Keratinocyte (primary cell): ENCODE data around the gene ARHGEF28. TPM values are rescaled to one million over a fixed set of nuclear protein-coding genes. Genes with fewer than 3 reads are reported as not detected.

Experiments
- DNase-seq: peaks from one replicate; pipeline ENCODE4 v3.0.0-alpha.2; 2011; ENCODE audit warnings: low read depth, missing footprints, low spot score
- FAIRE-seq: peaks from 2 replicates; lab custom pipeline; 2011; peaks lifted over from hg19 to GRCh38; lab: Jason Lieb, UNC
- H2AFZ ChIP-seq: 2 replicates; pipeline ENCODE4 v1.6.0; 2012; ENCODE audit warnings: low read length, control low read depth, inconsistent platforms; ENCODE audit not compliant: control insufficient read depth
- H3K27ac ChIP-seq: 2 replicates; pipeline ENCODE4 v1.5.1; 2011; ENCODE audit warnings: low read length; ENCODE audit not compliant: control insufficient read depth, insufficient read depth
- H3K27me3 ChIP-seq: 3 replicates; pipeline ENCODE4 v1.6.0; 2011; ENCODE audit warnings: low read length; ENCODE audit not compliant: control insufficient read depth, insufficient read depth; ENCODE audit errors: extremely low read depth
- H3K36me3 ChIP-seq, 2 experiments: 2 replicates in 1 of 2; 3 replicates in 1 of 2; pipeline ENCODE4 v1.5.1; 2011; ENCODE audit warnings: low read length in 2 of 2, mild to moderate bottlenecking in 1 of 2; ENCODE audit not compliant: control insufficient read depth in 2 of 2, insufficient read depth in 2 of 2; ENCODE audit errors: extremely low read depth in 1 of 2
- H3K4me1 ChIP-seq: 3 replicates; pipeline ENCODE4 v1.5.1; 2011; ENCODE audit warnings: low read length; ENCODE audit not compliant: control insufficient read depth, insufficient read depth; ENCODE audit errors: extremely low read depth
- H3K4me2 ChIP-seq: 3 replicates; pipeline ENCODE4 v1.6.0; 2011; ENCODE audit warnings: low read depth, low read length; ENCODE audit not compliant: control insufficient read depth, insufficient read depth; ENCODE audit errors: extremely low read depth
- H3K4me3 ChIP-seq, 3 experiments: fragments of 200-600 bp in 1 of 3; sonication (generic) in 1 of 3; 2 replicates in 2 of 3; 3 replicates in 1 of 3; pipeline ENCODE4 v1.5.1; 2011 to 2016; ENCODE audit warnings: low read length in 3 of 3, mild to moderate bottlenecking in 3 of 3, control low read depth in 2 of 3, inconsistent platforms in 1 of 3, low read depth in 1 of 3, mixed read lengths in 1 of 3, mixed run types in 1 of 3, moderate library complexity in 1 of 3; ENCODE audit not compliant: control insufficient read depth in 2 of 3, insufficient read depth in 2 of 3; ENCODE audit errors: extremely low read depth in 1 of 3
- H3K79me2 ChIP-seq: 2 replicates; pipeline ENCODE4 v1.6.0; 2012; ENCODE audit warnings: low read length; ENCODE audit not compliant: control insufficient read depth, insufficient read depth
- H3K9ac ChIP-seq: 3 replicates; pipeline ENCODE4 v1.6.0; 2011; ENCODE audit warnings: low read length; ENCODE audit not compliant: control insufficient read depth, insufficient read depth; ENCODE audit errors: extremely low read depth
- H3K9me1 ChIP-seq: 3 replicates; pipeline ENCODE4 v1.6.0; 2011; ENCODE audit warnings: low read length; ENCODE audit not compliant: control insufficient read depth, insufficient read depth; ENCODE audit errors: extremely low read depth
- H3K9me3 ChIP-seq: 2 replicates; pipeline ENCODE4 v1.5.1; 2012; ENCODE audit warnings: low read depth, low read length; ENCODE audit not compliant: control insufficient read depth
- H4K20me1 ChIP-seq: 3 replicates; pipeline ENCODE4 v1.6.0; 2011; ENCODE audit warnings: low read length; ENCODE audit not compliant: control insufficient read depth, insufficient read depth; ENCODE audit errors: extremely low read depth
- EZH2 ChIP-seq: IDR thresholded peaks from one replicate; pipeline ENCODE4 v1.6.1; 2012; ENCODE audit warnings: inconsistent platforms, mild to moderate bottlenecking, low read length, moderate library complexity
- dilution Hi-C: fragments of 300-500 bp; cut with MboI; formaldehyde crosslinking; loops from one replicate; pipeline ENCODE4 v1.7.0; 2020; ENCODE audit warnings: low sequenced_read_pairs; ENCODE audit not compliant: extremely low pct_ligation_motif_present
- polyA plus RNA-seq, 5 experiments: library from polyadenylated mRNA; depleted of rRNA in 3 of 5; stranded (reverse) in 3 of 5; stranded (forward) in 1 of 5; unstranded in 1 of 5; fragments of >200 nt; gene quantifications; 1 replicate in 1 of 5; 2 replicates in 3 of 5; 3 replicates in 1 of 5; pipeline versions ENCODE4 v1.2.1 to v1.2.3, GENCODE V29; 2011 to 2012; ENCODE audit warnings: missing spikeins in 2 of 5, low read depth in 1 of 5, low replicate concordance in 1 of 5
- TF ChIP-seq, protein P1 (sequence below), 3 experiments: IDR thresholded peaks in 1 of 3; conservative IDR thresholded peaks in 1 of 3; optimal IDR thresholded peaks in 1 of 3; 2 replicates in 2 of 3; 3 replicates in 1 of 3; pipeline versions ENCODE3 to v1.5.1; 2011; ENCODE audit warnings: low read length in 3 of 3, mild to moderate bottlenecking in 3 of 3, moderate library complexity in 2 of 3, control low read depth in 1 of 3, inconsistent platforms in 1 of 3; ENCODE audit not compliant: insufficient read depth in 2 of 3; ENCODE audit errors: extremely low read depth in 1 of 3

Gene ARHGEF28
- polyA plus RNA-seq, 1 donor (not counting 4 experiments of a cell fraction or from before 2014, with no cell fraction given), result 31.6 TPM

DNA sequence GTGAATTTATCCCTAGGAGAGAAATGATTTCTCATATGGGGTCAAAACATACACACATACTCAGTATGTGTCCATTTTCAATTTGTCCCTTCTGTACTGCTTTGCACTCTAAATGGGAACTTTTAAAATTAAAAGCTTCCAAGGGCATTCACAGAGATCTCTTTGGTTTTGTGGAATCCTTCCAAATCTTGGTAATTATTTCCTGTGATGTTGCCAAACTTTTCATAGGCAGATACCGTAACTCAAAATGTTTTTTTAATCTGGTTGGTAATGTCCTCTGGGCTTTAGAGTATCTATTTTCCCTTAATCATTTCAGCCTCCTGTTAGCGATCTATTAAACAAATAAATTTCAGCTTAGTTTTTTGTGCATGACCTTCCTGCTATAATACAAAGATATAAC is 282.4 kb downstream of the ARHGEF28 start:
- Histone ChIP-seq H3K4me2 (no peak overlapping the region), H4K20me1 (no peaks in the 10 kb centered on the region), H3K36me3 (peaks cover 21 to 38% of the 10 kb centered on the region in 2 experiments), H3K9me3 (no peaks in the 10 kb centered on the region), H3K4me1 (peaks cover 7% of the 10 kb centered on the region), H3K9me1 (no peaks in the 10 kb centered on the region), H3K79me2 (no peaks in the 10 kb centered on the region), H2AFZ (no peak overlapping the region), H3K27ac (no peak overlapping the region), H3K27me3 (no peaks in the 10 kb centered on the region), H3K9ac (no peak overlapping the region), H3K4me3 (no peak overlapping the region)
- no peak for DNase-seq
- dilution Hi-C loops, result no loop called here
- TF ChIP-seq EZH2, result no peak
- TF ChIP-seq, protein P1, sequence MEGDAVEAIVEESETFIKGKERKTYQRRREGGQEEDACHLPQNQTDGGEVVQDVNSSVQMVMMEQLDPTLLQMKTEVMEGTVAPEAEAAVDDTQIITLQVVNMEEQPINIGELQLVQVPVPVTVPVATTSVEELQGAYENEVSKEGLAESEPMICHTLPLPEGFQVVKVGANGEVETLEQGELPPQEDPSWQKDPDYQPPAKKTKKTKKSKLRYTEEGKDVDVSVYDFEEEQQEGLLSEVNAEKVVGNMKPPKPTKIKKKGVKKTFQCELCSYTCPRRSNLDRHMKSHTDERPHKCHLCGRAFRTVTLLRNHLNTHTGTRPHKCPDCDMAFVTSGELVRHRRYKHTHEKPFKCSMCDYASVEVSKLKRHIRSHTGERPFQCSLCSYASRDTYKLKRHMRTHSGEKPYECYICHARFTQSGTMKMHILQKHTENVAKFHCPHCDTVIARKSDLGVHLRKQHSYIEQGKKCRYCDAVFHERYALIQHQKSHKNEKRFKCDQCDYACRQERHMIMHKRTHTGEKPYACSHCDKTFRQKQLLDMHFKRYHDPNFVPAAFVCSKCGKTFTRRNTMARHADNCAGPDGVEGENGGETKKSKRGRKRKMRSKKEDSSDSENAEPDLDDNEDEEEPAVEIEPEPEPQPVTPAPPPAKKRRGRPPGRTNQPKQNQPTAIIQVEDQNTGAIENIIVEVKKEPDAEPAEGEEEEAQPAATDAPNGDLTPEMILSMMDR (optimal IDR thresholded peaks at IDR 0.05 in 1 of 3, IDR thresholded peaks at IDR 0.05 in 1 of 3, conservative IDR thresholded peaks at IDR 0.05 in 1 of 3; ENCODE audit: extremely low read depth in 1 of 3, insufficient read depth in 2 of 3, low read length in 3 of 3), result no peak
- no peak for FAIRE-seq

DNA sequence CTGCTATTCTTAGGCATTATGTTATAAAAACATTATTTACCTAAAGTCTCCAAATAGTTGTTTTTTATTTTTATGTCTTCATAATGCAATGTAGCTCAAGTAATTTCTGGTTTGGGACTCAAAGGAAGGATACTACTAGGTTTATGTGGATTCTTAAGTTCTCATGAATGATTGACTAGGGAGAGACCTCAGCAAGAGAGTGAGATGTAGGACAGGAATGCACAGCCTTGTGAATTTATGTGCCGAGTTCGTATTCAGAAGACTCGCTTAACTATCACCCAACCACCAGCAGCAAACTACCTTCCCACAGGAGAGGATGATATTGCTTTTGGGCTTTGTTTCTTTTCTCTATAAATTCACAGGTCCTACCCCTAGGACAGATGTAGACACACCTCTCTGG is 282.9 kb downstream of the ARHGEF28 start:
- Histone ChIP-seq H3K27me3 (no peaks in the 10 kb centered on the region), H3K9me3 (no peaks in the 10 kb centered on the region), H4K20me1 (no peaks in the 10 kb centered on the region), H3K4me1 (peaks cover 7% of the 10 kb centered on the region), H3K4me3 (no peak overlapping the region), H3K27ac (no peak overlapping the region), H3K79me2 (no peaks in the 10 kb centered on the region), H3K36me3 (peaks cover 19 to 36% of the 10 kb centered on the region in 2 experiments), H3K4me2 (no peak overlapping the region), H2AFZ (no peak overlapping the region), H3K9me1 (no peaks in the 10 kb centered on the region), H3K9ac (no peak overlapping the region)
- dilution Hi-C loops, result no loop called here
- DNase-seq (no peak), FAIRE-seq (no peak)
- TF ChIP-seq, protein P1 (optimal IDR thresholded peaks at IDR 0.05 in 1 of 3, IDR thresholded peaks at IDR 0.05 in 1 of 3, conservative IDR thresholded peaks at IDR 0.05 in 1 of 3; ENCODE audit: extremely low read depth in 1 of 3, insufficient read depth in 2 of 3, low read length in 3 of 3), result no peak
- no peak for TF ChIP-seq EZH2
